ENCODE results near the gene MRM3.
"Not testable (repeated sequence)": the region's sequence is repeated elsewhere in the genome, so short reads cannot be mapped to it uniquely, and the experiment has no call there.

Gene MRM3

GRCh38 chr17:825216-825615, 43.1 kb downstream of the MRM3 start:
- DNase-seq (ENCODE audit: low spot score) = no peak
- TF ChIP-seq CTCF (IDR thresholded peaks at IDR 0.05; ENCODE audit: extremely low read depth, insufficient read depth, missing control alignments) = no peak
- in situ Hi-C loops (cut with MboI; ENCODE audit: low pct_unique_long_range_greater_than_20kb, low sequenced_read_pairs, unreplicated experiment) = no loop called here

GRCh38 chr17:826778-827177, 44.6 kb downstream of the MRM3 start:
- no peak for DNase-seq (ENCODE audit: low spot score)
- no peak for TF ChIP-seq CTCF (IDR thresholded peaks at IDR 0.05; ENCODE audit: extremely low read depth, insufficient read depth, missing control alignments)
- in situ Hi-C loops (cut with MboI; ENCODE audit: low pct_unique_long_range_greater_than_20kb, low sequenced_read_pairs, unreplicated experiment) = no loop called here

- no peak for TF ChIP-seq CTCF (IDR thresholded peaks at IDR 0.05; ENCODE audit: extremely low read depth, insufficient read depth, missing control alignments)
- DNase-seq (ENCODE audit: low spot score) = no peak
- in situ Hi-C loops (cut with MboI; ENCODE audit: low pct_unique_long_range_greater_than_20kb, low sequenced_read_pairs, unreplicated experiment) = no loop called here
Observed at GRCh38 chr17:828761-829160, 46.6 kb downstream of the MRM3 start.

- DNase-seq (ENCODE audit: low spot score); in situ Hi-C loops (cut with MboI; ENCODE audit: low pct_unique_long_range_greater_than_20kb, low sequenced_read_pairs, unreplicated experiment): not testable (repeated sequence)
Observed at GRCh38 chr17:829614-830013, 47.5 kb downstream of the MRM3 start.

GRCh38 chr17:830381-830780, 48.2 kb downstream of the MRM3 start:
- DNase-seq (ENCODE audit: low spot score) = no peak
- in situ Hi-C loops (cut with MboI; ENCODE audit: low pct_unique_long_range_greater_than_20kb, low sequenced_read_pairs, unreplicated experiment) = no loop called here
- no peak for TF ChIP-seq CTCF (IDR thresholded peaks at IDR 0.05; ENCODE audit: extremely low read depth, insufficient read depth, missing control alignments)

GRCh38 chr17:830950-831349, 48.8 kb downstream of the MRM3 start:
- in situ Hi-C loops (cut with MboI; ENCODE audit: low pct_unique_long_range_greater_than_20kb, low sequenced_read_pairs, unreplicated experiment) = no loop called here
- TF ChIP-seq CTCF (IDR thresholded peaks at IDR 0.05; ENCODE audit: extremely low read depth, insufficient read depth, missing control alignments) = no peak
- DNase-seq (ENCODE audit: low spot score) = no peak

- no peak for TF ChIP-seq CTCF (IDR thresholded peaks at IDR 0.05; ENCODE audit: extremely low read depth, insufficient read depth, missing control alignments)
- DNase-seq (ENCODE audit: low spot score) = no peak
- in situ Hi-C loops (cut with MboI; ENCODE audit: low pct_unique_long_range_greater_than_20kb, low sequenced_read_pairs, unreplicated experiment) = no loop called here
Observed at GRCh38 chr17:834136-834535, 52.0 kb downstream of the MRM3 start.
